Lung microvascular endothelial cell (primary cell): ENCODE results near the gene ASB10. TPM values are rescaled to one million over a fixed set of nuclear protein-coding genes. Genes with fewer than 3 reads are reported as not detected.

Experiments used
- DNase-seq, 2 donors: peaks; one replicate each; pipeline versions ENCODE4 v3.0.0 to v3.0.0-alpha.2; 2010; ENCODE audit warnings: low read depth in 2 of 2
- total RNA-seq: library from RNA; depleted of rRNA; stranded (reverse); fragments of >200 nt; gene quantifications from 2 replicates; pipeline ENCODE4 v1.2.1, GENCODE V29; 2014

Gene ASB10
- total RNA-seq, 1 donor from 2014 or later, result not detected

GRCh38 chr7:151210087-151210854 lies 23.2 kb upstream of the ASB10 start, which contains the start of gene H2BK1:
TSS of gene H2BK1 (minus strand) at chr7:151210488. CDS start at chr7:151210318, 170 bp downstream.
- DNase-seq, result no peak

GRCh38 chr7:151209588-151209987 lies 22.5 kb upstream of the ASB10 start:
- DNase-seq, result no peak

- DNase-seq, result no peak
These were observed 21.3 kb upstream of the ASB10 start for GRCh38 chr7:151208253-151208862.

- no peak for DNase-seq
These were observed 20.8 kb upstream of the ASB10 start for GRCh38 chr7:151207804-151208203.

DNA sequence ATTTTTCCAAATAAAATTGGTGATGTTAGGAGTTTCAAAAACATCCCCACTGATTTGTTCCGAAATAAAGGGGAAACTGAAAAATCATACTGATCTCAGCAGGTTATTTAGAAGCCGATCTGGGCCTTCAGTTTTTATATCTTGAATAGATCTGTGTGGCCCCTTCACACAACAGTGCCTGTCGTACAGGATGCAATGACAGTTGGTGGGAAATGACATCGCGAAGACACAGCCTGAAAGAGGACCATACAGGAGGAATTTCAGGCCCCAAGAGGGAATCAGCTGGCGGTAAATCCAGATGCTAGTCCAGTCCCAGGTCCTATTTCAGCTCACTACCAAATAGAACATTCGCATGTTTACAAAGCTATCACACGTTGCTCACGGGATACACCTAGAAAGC lies 20.3 kb upstream of the ASB10 start:
- DNase-seq, result no peak

- DNase-seq, result no peak
These were observed 19.9 kb upstream of the ASB10 start for GRCh38 chr7:151206914-151207313.

DNA sequence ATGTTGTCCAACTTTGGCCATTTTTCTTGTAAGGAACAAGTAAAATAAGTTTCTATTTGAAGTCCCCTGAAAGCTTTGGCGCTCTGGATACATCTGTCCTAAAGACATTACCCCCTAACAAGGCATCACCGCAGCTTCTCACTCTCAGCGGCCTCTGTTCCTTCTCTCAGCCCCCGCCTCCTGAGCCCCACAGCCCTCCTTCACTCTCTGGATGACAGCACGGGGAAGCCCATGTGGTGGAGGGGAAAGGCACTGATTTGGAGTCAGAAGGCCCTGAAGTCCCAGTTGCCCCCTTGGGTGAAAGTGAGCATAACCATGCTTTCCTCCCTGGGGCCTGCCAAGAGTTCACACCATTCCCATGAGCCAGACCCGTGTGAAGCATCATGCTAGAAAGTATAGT lies 18.7 kb upstream of the ASB10 start:
- no peak for DNase-seq

GRCh38 chr7:151204383-151205032 lies 17.5 kb upstream of the ASB10 start:
- peak in 1 of 2 donors; percentile 18 for DNase-seq

GRCh38 chr7:151202836-151203235 lies 15.8 kb upstream of the ASB10 start:
- DNase-seq, result no peak

- DNase-seq, result no peak
These were observed 14.7 kb upstream of the ASB10 start for GRCh38 chr7:151201751-151202150.

DNA sequence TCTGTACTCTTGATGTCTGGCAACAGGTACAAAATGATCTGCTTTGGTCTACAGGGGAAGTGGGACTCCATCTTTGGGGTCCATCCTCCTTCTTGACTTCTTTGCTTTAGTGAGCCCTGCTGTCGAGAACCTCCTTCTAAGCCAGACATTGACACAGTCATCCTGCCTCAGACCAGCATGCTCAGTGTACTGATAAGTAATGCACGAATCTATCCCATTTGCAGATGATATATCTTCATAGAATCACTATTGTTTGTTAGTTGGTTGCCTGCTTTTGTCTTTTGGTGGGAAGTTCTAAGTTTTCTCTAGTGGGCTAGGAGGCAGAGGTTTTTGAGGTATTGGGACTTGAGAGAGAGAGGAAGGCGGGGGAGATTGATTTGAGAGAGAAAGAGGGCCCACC lies 14.3 kb upstream of the ASB10 start:
- DNase-seq, result no peak

DNA sequence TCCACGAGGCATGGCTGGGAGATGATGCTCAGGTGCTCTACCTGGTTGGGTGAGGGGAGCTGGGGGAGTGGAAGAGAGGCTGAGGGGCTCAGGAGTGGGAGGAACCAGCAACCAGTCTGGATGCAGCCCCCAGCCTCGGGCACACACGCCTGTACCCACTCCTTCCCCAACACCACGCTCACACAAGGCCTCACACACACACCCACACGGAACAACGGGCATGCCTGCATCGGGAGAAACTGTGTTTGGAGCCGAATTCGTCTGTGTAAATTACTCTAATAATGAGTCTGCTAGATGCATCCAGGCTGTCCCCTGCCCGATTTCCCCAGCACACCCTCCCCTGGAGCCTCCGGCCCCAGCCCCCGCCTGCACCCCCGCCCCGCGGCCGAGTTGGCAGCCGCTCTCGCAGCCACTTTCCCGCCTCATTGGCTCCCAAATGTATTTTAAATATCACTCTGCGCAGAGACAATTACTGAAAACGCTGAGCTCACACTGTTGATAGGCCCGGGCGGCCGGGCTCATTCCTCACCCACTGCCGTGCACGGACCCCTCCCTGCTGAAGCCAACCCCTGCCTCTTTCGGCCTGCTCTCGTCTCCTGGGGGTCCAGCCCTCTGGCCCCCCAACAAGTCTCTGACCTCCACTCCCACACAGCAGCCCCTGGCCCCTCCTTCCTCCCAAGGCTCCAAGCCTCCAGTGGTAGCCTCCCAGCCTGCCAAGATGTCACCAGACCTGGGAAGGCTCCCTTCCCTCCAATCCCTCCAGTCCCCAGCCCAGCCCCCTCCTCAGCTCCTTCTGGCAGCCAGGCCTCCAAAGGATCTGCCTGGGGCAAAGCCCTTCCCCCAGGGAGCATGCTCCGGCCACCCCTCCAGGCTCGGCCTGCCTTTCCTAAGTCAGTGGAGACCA lies 12.1 kb upstream of the ASB10 start:
- DNase-seq, result no peak

DNA sequence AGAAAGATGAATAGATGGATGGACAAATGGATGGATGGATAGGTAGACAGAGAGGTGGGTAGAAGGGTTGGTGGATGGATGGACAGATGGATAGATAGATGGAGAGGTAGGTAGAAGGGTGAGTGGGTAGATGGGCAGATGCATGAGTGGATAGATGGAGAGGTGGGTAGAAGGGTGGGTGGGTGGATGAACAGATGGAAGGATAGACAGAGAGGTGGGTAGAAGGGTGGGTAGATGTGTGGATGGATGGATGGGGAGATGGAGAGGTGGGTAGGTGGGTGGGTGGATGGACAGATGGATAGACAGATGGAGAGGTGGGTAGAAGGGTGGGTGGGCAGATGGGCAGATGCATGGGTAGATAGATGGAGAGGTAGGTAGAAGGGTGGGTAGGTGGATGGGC lies 10.9 kb upstream of the ASB10 start:
- no peak for DNase-seq

GRCh38 chr7:151195616-151196450 lies 8.8 kb upstream of the ASB10 start:
- no peak for DNase-seq

- no peak for DNase-seq
These were observed 7.1 kb upstream of the ASB10 start for GRCh38 chr7:151194188-151194587.

- no peak for DNase-seq
These were observed 6.3 kb upstream of the ASB10 start for GRCh38 chr7:151193203-151193978.

- DNase-seq, result no peak
These were observed 5.0 kb upstream of the ASB10 start for GRCh38 chr7:151192002-151192539.

DNA sequence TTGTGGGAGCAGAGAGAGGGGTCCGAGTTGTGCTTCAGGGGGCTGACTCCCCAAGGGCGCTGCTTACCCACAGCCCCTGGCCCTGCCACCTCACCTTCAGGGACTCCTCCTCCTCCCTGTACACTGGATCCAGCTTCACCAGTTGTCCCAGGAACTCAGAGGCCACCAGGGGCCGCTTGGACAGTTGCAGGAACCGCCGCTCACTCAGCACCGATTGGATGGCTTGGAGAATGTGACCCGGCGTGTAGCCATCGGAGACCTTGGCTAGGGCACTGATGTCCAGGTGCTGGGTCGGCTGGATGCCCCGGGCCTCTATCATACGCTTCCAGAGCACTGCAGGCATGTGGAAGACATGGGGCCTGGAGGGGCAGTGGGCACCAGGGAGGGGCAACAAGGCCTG lies 4.5 kb upstream of the ASB10 start:
- peak in 1 of 2 donors; percentile 11 for DNase-seq

DNA sequence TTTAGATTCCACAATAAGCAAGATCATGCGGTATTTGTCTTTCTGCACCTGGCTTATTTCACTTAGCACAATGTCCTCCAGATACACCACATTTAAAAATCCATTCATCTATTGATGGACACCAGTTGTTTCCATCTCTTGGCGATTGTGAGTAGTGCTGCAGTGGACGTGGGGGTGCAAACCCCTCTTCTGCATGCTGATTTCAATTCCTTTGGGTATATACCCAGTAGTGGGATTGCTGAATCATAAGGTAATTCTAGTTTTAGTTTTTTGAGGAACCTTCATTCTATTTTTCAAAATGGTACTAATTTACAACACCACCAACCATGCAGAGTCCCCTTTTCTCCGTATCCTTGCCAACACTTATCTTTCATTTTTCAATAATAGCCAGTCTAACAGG lies 2.0 kb upstream of the ASB10 start:
- no peak for DNase-seq

DNA sequence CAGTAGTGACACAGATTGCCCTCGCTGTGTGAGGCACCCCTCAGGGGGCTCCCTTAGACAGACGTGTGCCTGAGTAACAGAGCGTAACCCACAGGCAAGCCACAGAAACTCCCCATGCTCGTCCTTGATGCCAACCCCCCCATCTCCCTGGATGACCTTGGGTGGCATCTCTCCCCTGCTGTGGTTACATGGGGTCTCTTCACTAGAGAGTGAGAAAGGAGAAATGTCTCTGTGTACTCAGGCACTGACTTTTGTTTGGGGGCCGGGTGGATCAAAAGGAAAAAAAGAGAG lies 1.1 kb upstream of the ASB10 start:
- DNase-seq, result no peak
